Measurements from ENCODE around the gene RBP2.
"Not testable (repeated sequence)": the region's sequence is repeated elsewhere in the genome, so short reads cannot be mapped to it uniquely, and the experiment has no call there.

The RBP2 gene

DNA sequence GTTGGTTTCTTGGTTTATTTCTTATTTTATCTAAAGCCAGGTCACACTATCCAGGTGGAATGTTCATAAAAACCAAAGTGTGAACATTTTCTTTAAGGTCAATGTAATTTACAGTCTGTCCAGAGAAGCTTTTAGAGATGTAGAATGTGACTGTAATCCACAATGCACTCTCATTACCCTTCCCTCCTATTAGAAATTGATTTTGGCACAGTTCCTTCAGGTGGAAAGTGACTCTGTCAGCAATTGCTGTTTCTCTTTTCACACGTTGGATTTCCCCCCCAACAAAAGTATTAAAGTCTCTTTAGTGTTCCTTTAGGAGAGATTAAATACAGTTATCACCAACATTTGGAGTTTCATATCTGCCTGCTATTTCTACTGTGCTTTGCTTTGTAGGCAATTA lies 55.3 kb downstream of the RBP2 start:
- TF ChIP-seq, protein P1, sequence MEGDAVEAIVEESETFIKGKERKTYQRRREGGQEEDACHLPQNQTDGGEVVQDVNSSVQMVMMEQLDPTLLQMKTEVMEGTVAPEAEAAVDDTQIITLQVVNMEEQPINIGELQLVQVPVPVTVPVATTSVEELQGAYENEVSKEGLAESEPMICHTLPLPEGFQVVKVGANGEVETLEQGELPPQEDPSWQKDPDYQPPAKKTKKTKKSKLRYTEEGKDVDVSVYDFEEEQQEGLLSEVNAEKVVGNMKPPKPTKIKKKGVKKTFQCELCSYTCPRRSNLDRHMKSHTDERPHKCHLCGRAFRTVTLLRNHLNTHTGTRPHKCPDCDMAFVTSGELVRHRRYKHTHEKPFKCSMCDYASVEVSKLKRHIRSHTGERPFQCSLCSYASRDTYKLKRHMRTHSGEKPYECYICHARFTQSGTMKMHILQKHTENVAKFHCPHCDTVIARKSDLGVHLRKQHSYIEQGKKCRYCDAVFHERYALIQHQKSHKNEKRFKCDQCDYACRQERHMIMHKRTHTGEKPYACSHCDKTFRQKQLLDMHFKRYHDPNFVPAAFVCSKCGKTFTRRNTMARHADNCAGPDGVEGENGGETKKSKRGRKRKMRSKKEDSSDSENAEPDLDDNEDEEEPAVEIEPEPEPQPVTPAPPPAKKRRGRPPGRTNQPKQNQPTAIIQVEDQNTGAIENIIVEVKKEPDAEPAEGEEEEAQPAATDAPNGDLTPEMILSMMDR (IDR thresholded peaks at IDR 0.05; ENCODE audit: low read depth, low read length, missing control alignments): no peak
- in situ Hi-C loops (cut with HindIII; ENCODE audit: low pct_ligation_motif_present, low sequenced_read_pairs): no loop called here

DNA sequence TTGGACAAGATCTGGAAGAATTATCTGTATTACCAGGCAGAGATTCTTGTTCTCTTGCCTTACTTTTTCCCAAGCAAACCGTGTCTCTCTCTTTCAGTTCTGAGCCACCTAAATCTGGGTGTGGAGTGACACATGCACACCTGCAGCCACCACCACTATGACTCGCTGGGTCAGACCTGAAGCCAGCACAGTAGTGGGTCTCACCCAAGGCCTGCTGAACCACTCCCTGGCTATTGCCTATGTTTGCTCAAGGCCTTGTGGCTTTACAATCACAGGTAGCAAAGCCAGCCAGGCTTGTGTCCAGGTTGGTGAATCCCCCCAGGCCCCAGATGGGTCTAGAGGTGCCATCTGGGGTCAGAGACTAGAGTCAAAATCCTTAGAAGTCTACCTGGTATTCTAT lies 58.2 kb downstream of the RBP2 start:
- in situ Hi-C loops (cut with HindIII; ENCODE audit: low pct_ligation_motif_present, low sequenced_read_pairs): no loop called here

More for the DNA sequence above, 55.3 kb downstream of the RBP2 start:
- no peak overlapping the region for H3K27ac ChIP-seq
- no peaks in the 10 kb centered on the region for H3K36me3 ChIP-seq (replicated peaks)
- no peak overlapping the region for H3K4me3 ChIP-seq (ENCODE audit: low read depth, low read length)
- no peaks in the 10 kb centered on the region for H3K27me3 ChIP-seq (replicated peaks)
- no peak for DNase-seq

DNA sequence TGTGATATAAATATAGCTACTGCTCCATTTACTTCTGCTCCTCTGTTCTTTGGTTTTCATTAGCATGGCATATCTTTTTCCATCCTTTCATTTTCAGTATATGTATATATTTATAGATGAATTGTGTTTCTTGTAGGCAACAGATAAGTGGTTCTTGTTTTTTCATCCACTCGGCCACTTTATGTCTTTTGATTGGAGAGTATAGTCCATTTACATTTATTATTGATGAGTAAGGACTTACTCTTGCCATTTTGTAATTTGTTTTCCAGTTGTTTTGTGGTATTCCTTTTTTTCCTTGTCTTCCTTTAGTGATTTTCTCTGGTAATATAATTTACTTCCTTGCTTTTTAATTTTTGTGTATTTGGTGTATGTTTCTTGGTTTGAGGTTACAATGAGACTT lies 60.0 kb downstream of the RBP2 start:
- TF ChIP-seq, protein P1 (IDR thresholded peaks at IDR 0.05; ENCODE audit: low read depth, low read length, missing control alignments): no peak
- in situ Hi-C loops (cut with HindIII; ENCODE audit: low pct_ligation_motif_present, low sequenced_read_pairs): no loop called here

More for the DNA sequence above, 58.2 kb downstream of the RBP2 start:
- Histone ChIP-seq H3K36me3 (replicated peaks) (no peaks in the 10 kb centered on the region), H3K27me3 (replicated peaks) (no peaks in the 10 kb centered on the region), H3K4me3 (ENCODE audit: low read depth, low read length) (no peak overlapping the region), H3K27ac (no peak overlapping the region)
- TF ChIP-seq, protein P1 (IDR thresholded peaks at IDR 0.05; ENCODE audit: low read depth, low read length, missing control alignments): no peak
- no peak for DNase-seq

DNA sequence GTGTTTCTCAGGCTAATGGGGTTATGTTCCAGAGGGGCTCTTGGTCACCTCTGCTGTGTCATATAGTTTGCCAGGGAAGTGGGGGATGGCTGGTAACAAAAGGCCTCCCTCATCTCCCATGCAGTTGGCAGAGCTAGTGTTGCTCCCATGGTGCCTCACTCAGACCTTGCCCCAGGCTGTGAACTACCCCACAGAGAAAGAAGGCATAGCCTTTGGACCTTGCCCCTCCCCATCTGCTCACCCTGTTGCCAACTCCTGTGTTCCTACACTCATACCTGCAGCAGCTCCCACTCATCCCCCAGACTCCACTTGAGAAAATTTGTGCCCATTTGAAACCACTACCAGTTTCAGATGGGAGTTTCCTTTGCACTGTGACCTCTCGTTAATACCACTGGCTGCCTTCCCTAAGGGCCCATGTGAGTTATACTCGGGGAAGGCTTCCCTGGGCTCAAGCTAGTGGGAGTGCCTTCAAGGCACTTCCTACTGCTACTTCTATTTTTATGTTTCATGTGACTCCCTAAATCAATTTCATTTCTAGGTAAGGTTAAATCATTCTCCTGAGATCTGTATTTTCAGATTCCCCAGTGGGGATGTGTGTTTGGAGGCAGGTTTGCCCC lies 61.6 kb downstream of the RBP2 start:
- H3K27ac ChIP-seq: no peak overlapping the region
- TF ChIP-seq, protein P1 (IDR thresholded peaks at IDR 0.05; ENCODE audit: low read depth, low read length, missing control alignments): no peak
- DNase-seq: no peak
- no peaks in the 10 kb centered on the region for H3K36me3 ChIP-seq (replicated peaks)
- no peak overlapping the region for H3K4me3 ChIP-seq (ENCODE audit: low read depth, low read length)
- no peaks in the 10 kb centered on the region for H3K27me3 ChIP-seq (replicated peaks)
- in situ Hi-C loops (cut with HindIII; ENCODE audit: low pct_ligation_motif_present, low sequenced_read_pairs): no loop called here

More for the DNA sequence above, 60.0 kb downstream of the RBP2 start:
- H3K27ac ChIP-seq: no peak overlapping the region
- no peaks in the 10 kb centered on the region for H3K36me3 ChIP-seq (replicated peaks)
- no peaks in the 10 kb centered on the region for H3K27me3 ChIP-seq (replicated peaks)
- H3K4me3 ChIP-seq (ENCODE audit: low read depth, low read length): no peak overlapping the region
- DNase-seq: no peak

DNA sequence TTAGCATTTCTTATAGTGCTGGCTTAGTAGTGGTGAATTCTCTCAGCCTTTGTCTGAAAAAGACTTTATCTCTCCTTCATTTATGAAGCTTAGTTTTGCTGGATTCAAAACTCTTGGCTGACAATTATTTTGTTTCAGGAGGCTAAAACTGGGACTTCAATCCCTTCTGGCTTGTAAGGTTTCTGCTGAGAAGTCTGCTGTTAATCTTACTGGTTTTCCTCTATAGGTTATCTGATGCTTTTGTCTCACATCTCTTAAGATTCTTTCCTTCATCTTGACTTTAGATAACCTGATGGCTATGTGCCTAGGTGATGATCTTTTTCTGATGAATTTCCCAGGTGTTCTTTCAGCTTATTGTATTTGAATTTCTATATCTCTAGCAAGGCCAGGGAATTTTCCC lies 63.4 kb downstream of the RBP2 start:
- DNase-seq; H3K27ac ChIP-seq; H3K27me3 ChIP-seq (replicated peaks); in situ Hi-C loops (cut with HindIII; ENCODE audit: low pct_ligation_motif_present, low sequenced_read_pairs); H3K4me3 ChIP-seq (ENCODE audit: low read depth, low read length); H3K36me3 ChIP-seq (replicated peaks): not testable (repeated sequence)
